Mucosa of descending colon (tissue), 3 donors: ENCODE results near the gene DBNL. TPM values are rescaled to one million over a fixed set of nuclear protein-coding genes. Genes with fewer than 3 reads are reported as not detected.

ENCODE experiments used
- ATAC-seq: fragments of 200-7000 bp; cut with Tn5 transposase; one replicate; pipeline ENCODE4 v1.9.1; 2020; ENCODE audit warnings: mild to moderate bottlenecking, moderate library complexity
- DNase-seq, 3 donors: peaks; one replicate each; pipeline ENCODE4 v3.0.0-alpha.2; 2020
- H3K36me3 ChIP-seq: fragments of 200-600 bp; one replicate; pipeline ENCODE4 v1.8.0; 2021; ENCODE audit warnings: low read depth, mild to moderate bottlenecking
- H3K4me1 ChIP-seq: fragments of 200-600 bp; one replicate; pipeline ENCODE4 v1.8.0; 2021; ENCODE audit warnings: low read depth, mild to moderate bottlenecking
- H3K4me3 ChIP-seq: fragments of 200-600 bp; one replicate; pipeline ENCODE4 v1.8.0; 2021; ENCODE audit warnings: mild to moderate bottlenecking
- H3K9me3 ChIP-seq: fragments of 200-600 bp; one replicate; pipeline ENCODE4 v1.8.0; 2021; ENCODE audit warnings: mild to moderate bottlenecking
- intact Hi-C, 2 donors: fragments of 100-400 bp; cut with DNase I in 1 of 2; cut with micrococcal nuclease in 1 of 2; formaldehyde crosslinking; loops; one replicate each; pipeline versions ENCODE4 v1.11.0 to v1.11.1; 2022; cut with DNase I, micrococcal nuclease
- total RNA-seq, 3 donors: library from RNA; stranded (reverse); fragmentation: NEBNext Ultra II Directional in 2 of 3; extraction: Animal tissue kit (Norgen Biotek cat#: 25700) in 2 of 3; gene quantifications; one replicate each; pipeline versions ENCODE4 v1.2.1 to v1.2.4, GENCODE V29; 2021 to 2023
- TF ChIP-seq, protein P1 (sequence below): fragments of 200-600 bp; IDR thresholded peaks from one replicate; pipeline ENCODE4 v1.8.0; 2022; ENCODE audit warnings: antibody characterized with exemption, mild to moderate bottlenecking
- donor health status: DM: no; HTN: no; CAD: no; lungs with moderate emphysema.
- donor health status: DM: no; HTN: no; CAD: no.
- donor health status: DM: no; HTN: yes; CAD: no.

DBNL gene
- total RNA-seq, 3 donors from 2014 or later, result 84.2 to 91.2 (median 89.8) TPM

DNA sequence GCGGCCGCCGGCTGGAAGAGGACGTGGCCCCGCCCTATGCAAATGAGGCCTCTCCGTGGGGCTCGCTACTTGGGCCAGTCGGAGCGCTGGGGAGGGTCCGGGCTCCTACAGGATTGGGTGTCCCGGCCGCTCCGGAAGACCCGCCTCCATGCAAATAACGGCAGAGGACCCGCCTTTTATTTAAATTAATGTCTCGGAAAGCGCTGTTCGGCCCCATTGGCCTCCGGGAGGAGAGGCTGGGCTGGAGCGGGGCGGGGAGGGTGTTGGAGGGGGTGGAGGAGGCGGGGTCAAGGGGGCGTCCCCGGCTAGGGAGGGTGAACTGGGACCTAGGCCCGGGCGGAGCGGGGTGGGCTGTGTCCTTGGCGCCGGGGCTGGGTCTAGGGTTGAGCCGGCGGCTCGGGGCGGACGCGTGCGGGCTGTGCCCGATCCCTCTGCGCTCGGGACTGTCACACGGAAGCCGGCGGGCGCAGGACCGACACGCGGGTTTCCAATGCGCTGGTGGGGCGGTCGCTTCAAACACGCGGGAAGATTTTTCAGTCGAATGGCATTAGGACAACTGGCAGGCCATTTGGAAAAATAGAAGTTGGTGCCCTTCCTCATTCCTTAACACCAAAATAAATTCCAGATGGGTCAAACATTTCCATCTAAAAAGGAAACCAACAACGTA is 38.2 kb downstream of the DBNL start:
- peak; percentile 97 to 100 (median 98) for DNase-seq
- Histone ChIP-seq H3K4me1 (peaks cover 9% of the 10 kb centered on the region), H3K9me3 (no peaks in the 10 kb centered on the region), H3K36me3 (no peaks in the 10 kb centered on the region), H3K4me3 (peak overlapping the region; percentile 48)
- TF ChIP-seq, protein P1, sequence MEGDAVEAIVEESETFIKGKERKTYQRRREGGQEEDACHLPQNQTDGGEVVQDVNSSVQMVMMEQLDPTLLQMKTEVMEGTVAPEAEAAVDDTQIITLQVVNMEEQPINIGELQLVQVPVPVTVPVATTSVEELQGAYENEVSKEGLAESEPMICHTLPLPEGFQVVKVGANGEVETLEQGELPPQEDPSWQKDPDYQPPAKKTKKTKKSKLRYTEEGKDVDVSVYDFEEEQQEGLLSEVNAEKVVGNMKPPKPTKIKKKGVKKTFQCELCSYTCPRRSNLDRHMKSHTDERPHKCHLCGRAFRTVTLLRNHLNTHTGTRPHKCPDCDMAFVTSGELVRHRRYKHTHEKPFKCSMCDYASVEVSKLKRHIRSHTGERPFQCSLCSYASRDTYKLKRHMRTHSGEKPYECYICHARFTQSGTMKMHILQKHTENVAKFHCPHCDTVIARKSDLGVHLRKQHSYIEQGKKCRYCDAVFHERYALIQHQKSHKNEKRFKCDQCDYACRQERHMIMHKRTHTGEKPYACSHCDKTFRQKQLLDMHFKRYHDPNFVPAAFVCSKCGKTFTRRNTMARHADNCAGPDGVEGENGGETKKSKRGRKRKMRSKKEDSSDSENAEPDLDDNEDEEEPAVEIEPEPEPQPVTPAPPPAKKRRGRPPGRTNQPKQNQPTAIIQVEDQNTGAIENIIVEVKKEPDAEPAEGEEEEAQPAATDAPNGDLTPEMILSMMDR, result no peak
- ATAC-seq, result peak; percentile 96
- intact Hi-C loops, result no loop called here

GRCh38 chr7:44083796-44084195 is 39.3 kb downstream of the DBNL start:
- Histone ChIP-seq H3K9me3 (no peaks in the 10 kb centered on the region), H3K4me1 (peaks cover 9% of the 10 kb centered on the region), H3K4me3 (no peak overlapping the region), H3K36me3 (no peaks in the 10 kb centered on the region)
- TF ChIP-seq, protein P1, result no peak
- no peak for ATAC-seq
- DNase-seq, result peak in 1 of 3 donors; percentile 16
- intact Hi-C loops, result no loop called here

GRCh38 chr7:44084701-44085100 is 40.2 kb downstream of the DBNL start:
- Histone ChIP-seq H3K4me1 (peaks cover 9% of the 10 kb centered on the region), H3K4me3 (no peak overlapping the region), H3K36me3 (no peaks in the 10 kb centered on the region), H3K9me3 (no peaks in the 10 kb centered on the region)
- no peak for ATAC-seq
- DNase-seq, result no peak
- TF ChIP-seq, protein P1, result no peak
- intact Hi-C loops, result no loop called here

- peaks cover 9% of the 10 kb centered on the region for H3K4me1 ChIP-seq
- DNase-seq, result peak in 1 of 3 donors; percentile 22
- no peak overlapping the region for H3K4me3 ChIP-seq
- no peaks in the 10 kb centered on the region for H3K36me3 ChIP-seq
- TF ChIP-seq, protein P1, result no peak
- H3K9me3 ChIP-seq, result no peaks in the 10 kb centered on the region
- no peak for ATAC-seq
- intact Hi-C loops, result no loop called here
These were observed 41.0 kb downstream of the DBNL start for GRCh38 chr7:44085546-44085945.

DNA sequence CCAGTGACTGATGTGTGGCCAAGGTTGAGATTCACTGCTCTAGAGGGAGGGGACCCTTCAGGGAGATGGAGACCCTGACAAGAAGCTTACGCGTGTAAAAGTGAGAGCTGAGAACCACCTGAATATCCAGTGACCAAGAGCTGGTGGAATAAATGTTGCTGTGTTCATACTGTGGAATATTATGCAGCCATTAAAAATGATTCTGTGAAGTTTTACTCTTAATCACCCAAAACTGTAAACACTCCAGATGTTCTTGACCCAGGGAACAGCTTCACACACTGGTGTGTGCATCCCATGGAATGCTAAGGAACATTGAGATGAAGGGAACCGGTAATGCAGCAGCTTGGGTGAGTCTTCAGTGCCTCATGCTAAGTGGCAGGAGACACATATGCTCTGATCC is 42.1 kb downstream of the DBNL start:
- TF ChIP-seq, protein P1, result no peak
- H3K36me3 ChIP-seq, result no peaks in the 10 kb centered on the region
- no peaks in the 10 kb centered on the region for H3K4me1 ChIP-seq
- ATAC-seq (no peak), DNase-seq (no peak)
- H3K9me3 ChIP-seq, result no peaks in the 10 kb centered on the region
- no peak overlapping the region for H3K4me3 ChIP-seq
- intact Hi-C loops, result no loop called here
